Large intestine (tissue), 3 donors: ENCODE measurements around the gene KCNIP4. TPM values are rescaled to one million over a fixed set of nuclear protein-coding genes. Genes with fewer than 3 reads are reported as not detected.
"Not testable (repeated sequence)": the region's sequence is repeated elsewhere in the genome, so short reads cannot be mapped to it uniquely, and the experiment has no call there.

ENCODE experiments used
- DNase-seq, 2 donors: peaks; one replicate each; pipeline versions ENCODE4 v3.0.0 to v3.0.0-alpha.2; 2013
- H3K27ac ChIP-seq: one replicate; pipeline ENCODE4 v1.5.1; 2013; ENCODE audit warnings: low read length
- H3K27me3 ChIP-seq: 2 replicates; pipeline ENCODE4 v1.6.1; 2013; ENCODE audit warnings: low read length; ENCODE audit not compliant: control insufficient read depth, insufficient read depth
- H3K36me3 ChIP-seq: 2 replicates; pipeline ENCODE4 v1.6.1; 2013; ENCODE audit warnings: low read length; ENCODE audit not compliant: control insufficient read depth, insufficient read depth
- H3K4me1 ChIP-seq: one replicate; pipeline ENCODE4 v1.6.1; 2013; ENCODE audit warnings: low read length; ENCODE audit not compliant: control insufficient read depth, insufficient read depth
- H3K4me3 ChIP-seq: one replicate; pipeline ENCODE4 v1.5.1; 2013; ENCODE audit warnings: low read length
- H3K9me3 ChIP-seq: one replicate; pipeline ENCODE4 v1.6.1; 2013; ENCODE audit warnings: mild to moderate bottlenecking, low read depth, low read length, moderate library complexity; ENCODE audit not compliant: control insufficient read depth
- WGBS: methylation state at CpG from one replicate; pipeline ENCODE4 v1.1.5; 2013; ENCODE audit warnings: low lambda C conversion rate; ENCODE audit not compliant: insufficient coverage; 5-methylcytosine and 5-hydroxymethylcytosine counted together
- polyA plus RNA-seq: library from polyadenylated mRNA; unstranded; fragments of 120-200 nt; gene quantifications from one replicate; pipeline ENCODE4 v1.2.1, GENCODE V29; 2013

KCNIP4 gene
- polyA plus RNA-seq, 1 donor, result 7.5 TPM

GRCh38 chr4:21385706-21386105 is 562.9 kb downstream of the KCNIP4 start:
- DNase-seq, result no peak
- Histone ChIP-seq H3K27ac (no peak overlapping the region), H3K36me3 (no peaks in the 10 kb centered on the region), H3K27me3 (no peaks in the 10 kb centered on the region), H3K4me1 (no peaks in the 10 kb centered on the region), H3K4me3 (no peak overlapping the region), H3K9me3 (no peaks in the 10 kb centered on the region)
- WGBS, result 100% methylated on average over 2 of the region's 4 CpGs

- WGBS, result 62% methylated on average over 3 of the region's 3 CpGs
- Histone ChIP-seq H3K36me3 (no peaks in the 10 kb centered on the region), H3K9me3 (peaks cover 3% of the 10 kb centered on the region), H3K27ac (no peak overlapping the region), H3K4me3 (no peak overlapping the region), H3K27me3 (no peaks in the 10 kb centered on the region), H3K4me1 (no peaks in the 10 kb centered on the region)
- no peak for DNase-seq
Observed at GRCh38 chr4:21384609-21385008, 564.0 kb downstream of the KCNIP4 start.

- peaks cover 3% of the 10 kb centered on the region for H3K9me3 ChIP-seq
- no peak overlapping the region for H3K27ac ChIP-seq
- whole genome bisulfite sequencing, result no CpG with 5 or more reads among the region's 3 CpGs
- H3K4me1 ChIP-seq, result no peaks in the 10 kb centered on the region
- H3K36me3 ChIP-seq, result no peaks in the 10 kb centered on the region
- H3K27me3 ChIP-seq, result no peaks in the 10 kb centered on the region
- H3K4me3 ChIP-seq, result no peak overlapping the region
- no peak for DNase-seq
Observed at GRCh38 chr4:21380861-21381260, 567.7 kb downstream of the KCNIP4 start.

DNA sequence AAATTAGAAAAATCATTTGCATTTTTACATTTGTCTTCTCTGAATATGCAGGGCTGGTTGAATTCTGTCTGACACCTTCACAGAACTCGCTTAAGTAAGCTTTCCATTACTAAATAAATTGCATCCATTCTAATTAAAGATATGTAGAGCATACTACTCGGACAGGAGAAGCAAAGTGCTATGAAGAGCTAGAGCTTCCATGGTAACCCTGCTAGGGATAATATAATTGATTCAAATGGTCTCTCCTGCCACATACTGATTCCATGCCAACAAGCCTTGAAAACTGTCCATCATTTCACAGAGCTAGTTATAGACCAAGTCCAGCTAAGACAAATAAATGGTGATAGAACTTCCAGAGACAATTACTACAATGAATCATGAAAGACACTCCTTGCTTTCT is 571.5 kb downstream of the KCNIP4 start:
- Histone ChIP-seq H3K9me3 (peaks cover 3% of the 10 kb centered on the region), H3K27ac (no peak overlapping the region), H3K27me3 (no peaks in the 10 kb centered on the region), H3K36me3 (no peaks in the 10 kb centered on the region), H3K4me1 (no peaks in the 10 kb centered on the region), H3K4me3 (no peak overlapping the region)
- 100% methylated on average over 1 of the region's 2 CpGs for WGBS
- no peak for DNase-seq

DNA sequence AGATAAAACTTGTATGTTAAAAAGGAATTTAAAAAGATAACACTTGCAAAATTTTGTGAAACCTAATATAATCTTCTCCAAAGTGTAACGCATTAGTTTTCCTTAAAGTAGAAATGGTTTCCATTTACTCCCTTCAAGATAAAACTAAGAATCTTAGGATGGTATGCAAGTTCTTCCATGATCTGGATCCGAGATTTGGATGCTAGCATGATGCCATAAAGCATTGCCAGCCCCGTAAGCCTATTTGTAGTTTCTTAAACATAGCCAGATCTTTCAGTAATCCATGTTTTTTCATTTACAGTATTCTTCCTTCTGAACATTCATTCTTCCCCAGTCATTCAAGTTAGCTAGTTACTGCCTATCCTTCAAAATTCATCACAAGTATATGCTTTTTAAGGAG is 572.4 kb downstream of the KCNIP4 start:
- Histone ChIP-seq H3K27me3 (no peaks in the 10 kb centered on the region), H3K4me3 (no peak overlapping the region), H3K9me3 (peaks cover 3% of the 10 kb centered on the region), H3K27ac (no peak overlapping the region), H3K36me3 (no peaks in the 10 kb centered on the region), H3K4me1 (no peaks in the 10 kb centered on the region)
- DNase-seq, result no peak
- no CpG with 5 or more reads among the region's 3 CpGs for WGBS

GRCh38 chr4:21374641-21375368 is 573.8 kb downstream of the KCNIP4 start:
- WGBS, result 80% methylated on average over 1 of the region's 2 CpGs

GRCh38 chr4:21367567-21367966 is 581.0 kb downstream of the KCNIP4 start:
- no peak for DNase-seq
- Histone ChIP-seq H3K27ac (no peak overlapping the region), H3K9me3 (no peaks in the 10 kb centered on the region), H3K4me1 (no peaks in the 10 kb centered on the region), H3K4me3 (no peak overlapping the region), H3K27me3 (no peaks in the 10 kb centered on the region), H3K36me3 (no peaks in the 10 kb centered on the region)
- WGBS, result 100% methylated on average over 1 of the region's 2 CpGs

More at GRCh38 chr4:21374641-21375368, 573.8 kb downstream of the KCNIP4 start:
- Histone ChIP-seq H3K4me1 (no peaks in the 10 kb centered on the region), H3K4me3 (no peak overlapping the region), H3K36me3 (no peaks in the 10 kb centered on the region), H3K27me3 (no peaks in the 10 kb centered on the region), H3K9me3 (no peaks in the 10 kb centered on the region), H3K27ac (no peak overlapping the region)
- no peak for DNase-seq

GRCh38 chr4:21366840-21367239 is 581.7 kb downstream of the KCNIP4 start:
- Histone ChIP-seq H3K36me3 (no peaks in the 10 kb centered on the region), H3K27me3 (no peaks in the 10 kb centered on the region), H3K27ac (no peak overlapping the region), H3K4me3 (no peak overlapping the region), H3K4me1 (no peaks in the 10 kb centered on the region), H3K9me3 (no peaks in the 10 kb centered on the region)
- no peak for DNase-seq
- no CpG with 5 or more reads among the region's 1 CpG for WGBS

GRCh38 chr4:21366312-21366711 is 582.3 kb downstream of the KCNIP4 start:
- H3K27me3 ChIP-seq, result no peaks in the 10 kb centered on the region

GRCh38 chr4:21363701-21364100 is 584.9 kb downstream of the KCNIP4 start:
- no CpG with 5 or more reads among the region's 1 CpG for WGBS
- H3K36me3 ChIP-seq, result no peaks in the 10 kb centered on the region
- no peaks in the 10 kb centered on the region for H3K4me1 ChIP-seq
- H3K27ac ChIP-seq, result no peak overlapping the region
- DNase-seq, result no peak
- no peak overlapping the region for H3K4me3 ChIP-seq
- H3K27me3 ChIP-seq, result no peaks in the 10 kb centered on the region
- H3K9me3 ChIP-seq, result no peaks in the 10 kb centered on the region

More at GRCh38 chr4:21366312-21366711, 582.3 kb downstream of the KCNIP4 start:
- Histone ChIP-seq H3K9me3 (no peaks in the 10 kb centered on the region), H3K36me3 (no peaks in the 10 kb centered on the region), H3K27ac (no peak overlapping the region), H3K4me1 (no peaks in the 10 kb centered on the region), H3K4me3 (no peak overlapping the region)
- no CpG with 5 or more reads among the region's 2 CpGs for WGBS
- DNase-seq, result no peak

GRCh38 chr4:21352354-21352753 is 596.2 kb downstream of the KCNIP4 start:
- not testable (repeated sequence) for H3K4me3 ChIP-seq, H3K36me3 ChIP-seq, H3K27ac ChIP-seq, H3K4me1 ChIP-seq, H3K9me3 ChIP-seq, DNase-seq, H3K27me3 ChIP-seq
- WGBS, result no CpG with 5 or more reads among the region's 4 CpGs
